HEK293T (cell line): Measurements from ENCODE around the gene CD247.

Source experiments
- ELF4 ChIP-seq: fragments of 450-650 bp; IDR thresholded peaks from 2 replicates; pipeline ENCODE4 v1.6.1; 2017; ENCODE audit warnings: antibody characterized with exemption
- FOXM1 ChIP-seq: fragments of 450-650 bp; IDR thresholded peaks from 2 replicates; pipeline ENCODE4 v1.6.1; 2017; ENCODE audit warnings: mild to moderate bottlenecking, borderline replicate concordance

DNA sequence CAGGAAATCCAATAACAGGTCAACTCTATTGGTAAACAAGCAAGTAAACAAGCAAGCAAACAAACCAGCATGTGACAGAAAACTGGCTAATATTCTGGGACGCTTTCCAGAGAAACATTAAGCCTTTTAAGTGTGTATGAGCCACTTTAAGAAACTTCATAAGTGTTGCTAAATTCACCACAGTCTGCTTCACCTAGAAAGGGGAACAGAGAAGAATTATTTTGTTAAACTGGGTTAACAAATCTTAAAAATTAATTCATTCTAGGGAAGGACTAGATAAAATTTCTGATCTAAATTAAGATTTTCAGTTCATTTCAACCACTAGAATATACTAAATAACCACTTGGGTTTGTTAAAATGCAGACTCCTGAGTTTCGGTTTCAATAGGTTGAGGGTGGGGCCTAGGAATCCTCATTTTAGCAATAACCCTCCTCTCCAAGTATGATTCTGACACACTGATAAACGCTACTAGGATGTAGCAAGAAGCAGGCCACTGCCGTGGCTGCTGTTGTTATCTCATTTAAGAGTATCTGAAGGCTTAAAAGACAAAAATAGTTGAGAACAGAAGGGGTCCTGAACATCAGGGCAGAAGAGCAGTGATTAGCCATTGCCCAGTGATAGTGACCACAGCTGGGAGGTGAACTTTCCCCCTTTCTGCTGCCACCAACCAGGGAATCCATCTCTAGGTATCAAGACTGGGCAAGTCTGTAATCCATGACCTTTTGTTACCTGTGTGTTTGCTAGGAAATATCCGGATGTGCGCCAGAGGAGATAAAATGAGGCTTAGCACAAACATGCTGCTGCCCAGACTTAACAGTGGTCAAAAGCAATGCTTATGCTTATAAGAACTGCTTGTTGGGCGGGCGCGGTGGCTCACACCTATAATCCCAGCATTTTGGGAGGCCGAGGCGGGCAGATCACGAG, 24.0 kb upstream of the CD247 start:
- TF ChIP-seq FOXM1, result no peak
- TF ChIP-seq ELF4, result no peak
